Measurements from ENCODE around the gene RAB3B.

- no peak for TF ChIP-seq CTCF (conservative IDR thresholded peaks at IDR 0.05 in 1 of 2, IDR thresholded peaks at IDR 0.05 in 1 of 2; ENCODE audit: low read depth in 1 of 2, low read length in 2 of 2)
- no peak for TF ChIP-seq EZH2 (IDR thresholded peaks at IDR 0.05; ENCODE audit: low read length, missing control alignments)
Measured at GRCh38 chr1:51997974-51998382, 7.5 kb upstream of the RAB3B start.
